A549 (cell line): Measurements from ENCODE around the gene ABCB6. TPM values are rescaled to one million over a fixed set of nuclear protein-coding genes. Genes with fewer than 3 reads are reported as not detected.

Experiments
- ATAC-seq, 2 experiments: fragments of 200-7000 bp in 1 of 2; fragments of >200 bp in 1 of 2; cut with Nextera tagmentation in 1 of 2; cut with Tn5 transposase in 1 of 2; 3 replicates each; pipeline versions ENCODE4 v1.8.0 to v1.9.1; 2018 to 2020; ENCODE audit warnings: mild to moderate bottlenecking in 1 of 2, moderate library complexity in 1 of 2
- CTCF ChIA-PET: fragments of 300-600 bp; sonication (Branson Sonifier 250); formaldehyde crosslinking; extraction: SDS; loops from one replicate; lab custom pipeline; 2021; ENCODE audit warnings: antibody characterized with exemption, inconsistent platforms; lab: Yijun Ruan, JAX
- POLR2A ChIA-PET: fragments of 350-600 bp; formaldehyde crosslinking; extraction: SDS; loops from one replicate; lab custom pipeline; 2021; ENCODE audit warnings: antibody characterized with exemption, inconsistent platforms; lab: Yijun Ruan, JAX
- DNase-seq, 2 experiments: peaks; one replicate each; pipeline versions ENCODE4 v3.0.0 to v3.0.0-alpha.2; 2011 to 2016; ENCODE audit warnings: low read depth in 1 of 2, low spot score in 1 of 2
- FAIRE-seq: peaks from 2 replicates; lab custom pipeline; 2011; peaks lifted over from hg19 to GRCh38; lab: Jason Lieb, UNC
- H3K27ac ChIP-seq, 2 experiments: fragments of >200 bp; sonication (Bioruptor Twin); formaldehyde crosslinking; 3 replicates each; pipeline ENCODE4 v1.5.1; 2016 to 2017
- H3K4me1 ChIP-seq: fragments of >200 bp; sonication (Bioruptor Twin); formaldehyde crosslinking; 3 replicates; pipeline ENCODE4 v1.6.1; 2016
- H3K4me2 ChIP-seq: fragments of >200 bp; sonication (Bioruptor Twin); formaldehyde crosslinking; 3 replicates; pipeline ENCODE4 v1.6.1; 2016
- H3K4me3 ChIP-seq: fragments of >200 bp; sonication (Bioruptor Twin); formaldehyde crosslinking; 3 replicates; pipeline ENCODE4 v1.5.1; 2016
- H3K9me3 ChIP-seq: fragments of >200 bp; sonication (Bioruptor Twin); formaldehyde crosslinking; 3 replicates; pipeline ENCODE4 v1.6.1; 2016
- ATOH8 ChIP-seq: fragments of 250-450 bp; sonication (Bioruptor Pico); IDR thresholded peaks from 2 replicates; pipeline ENCODE4 v1.5.0; 2020; ENCODE audit warnings: low read depth, mild to moderate bottlenecking, moderate library complexity
- BHLHE40 ChIP-seq: IDR thresholded peaks from 2 replicates; pipeline ENCODE4 v1.6.1; 2012; ENCODE audit warnings: low read depth, low read length, inconsistent platforms
- CEBPB ChIP-seq, 2 experiments: fragments of >200 bp in 1 of 2; sonication (Bioruptor Twin) in 1 of 2; formaldehyde crosslinking in 1 of 2; IDR thresholded peaks; 2 replicates each; pipeline ENCODE4 v1.6.1; 2012 to 2016
- CHD4 ChIP-seq: fragments of 200-600 bp; sonication (generic); IDR thresholded peaks from 2 replicates; pipeline ENCODE4 v1.6.1; 2016; ENCODE audit warnings: antibody characterized with exemption, mild to moderate bottlenecking, borderline replicate concordance
- CTCF ChIP-seq: fragments of >200 bp; sonication (Bioruptor Twin); formaldehyde crosslinking; IDR thresholded peaks from 3 replicates; pipeline ENCODE4 v1.5.1; 2016
- E2F6 ChIP-seq: IDR thresholded peaks from 2 replicates; pipeline ENCODE4 v1.6.1; 2012; ENCODE audit warnings: low read depth, borderline replicate concordance
- EHF ChIP-seq: fragments of 250-450 bp; sonication (Bioruptor Pico); IDR thresholded peaks from 2 replicates; pipeline ENCODE4 v1.5.0; 2020; ENCODE audit warnings: mild to moderate bottlenecking
- ESRRA ChIP-seq: fragments of 150-350 bp; IDR thresholded peaks from 2 replicates; pipeline ENCODE4 v1.6.1; 2014; ENCODE audit warnings: mild to moderate bottlenecking, low read length, borderline replicate concordance
- FOSB ChIP-seq: fragments of 250-450 bp; sonication (Bioruptor Pico); IDR thresholded peaks from 2 replicates; pipeline ENCODE4 v1.5.0; 2020; ENCODE audit warnings: mild to moderate bottlenecking, moderate library complexity
- FOSL2 ChIP-seq, 2 experiments: fragments of 450-650 bp in 1 of 2; fragments of >200 bp in 1 of 2; sonication (Bioruptor Twin) in 1 of 2; formaldehyde crosslinking; IDR thresholded peaks; 2 replicates each; pipeline versions ENCODE4 v1.5.0 to v1.6.1; 2016 to 2020; ENCODE audit warnings: mild to moderate bottlenecking in 1 of 2, moderate library complexity in 1 of 2
- FOXS1 ChIP-seq: fragments of 250-450 bp; sonication (Bioruptor Pico); IDR thresholded peaks from 2 replicates; pipeline ENCODE4 v1.5.0; 2020; ENCODE audit warnings: mild to moderate bottlenecking, moderate library complexity
- HDAC2 ChIP-seq: fragments of 200-600 bp; sonication (generic); IDR thresholded peaks from 2 replicates; pipeline ENCODE4 v1.6.1; 2016
- HES2 ChIP-seq: fragments of >200 bp; sonication (Bioruptor Twin); formaldehyde crosslinking; IDR thresholded peaks from 2 replicates; pipeline ENCODE4 v1.6.1; 2016
- HMGXB4 ChIP-seq: fragments of 250-450 bp; sonication (Bioruptor Pico); IDR thresholded peaks from 2 replicates; pipeline ENCODE4 v1.5.0; 2021; ENCODE audit warnings: mild to moderate bottlenecking, moderate library complexity, borderline replicate concordance
- HOXA7 ChIP-seq: fragments of 250-450 bp; sonication (Bioruptor Pico); IDR thresholded peaks from 2 replicates; pipeline ENCODE4 v1.5.0; 2020; ENCODE audit warnings: mild to moderate bottlenecking, moderate library complexity
- JUNB ChIP-seq: fragments of >200 bp; sonication (Bioruptor Twin); formaldehyde crosslinking; IDR thresholded peaks from 2 replicates; pipeline ENCODE4 v1.6.1; 2016
- KDM5A ChIP-seq: fragments of 200-600 bp; sonication (generic); IDR thresholded peaks from 2 replicates; pipeline ENCODE4 v1.6.1; 2016; ENCODE audit warnings: antibody characterized with exemption, mild to moderate bottlenecking
- MAZ ChIP-seq: fragments of 150-350 bp; IDR thresholded peaks from 2 replicates; pipeline ENCODE4 v1.6.1; 2014; ENCODE audit warnings: antibody characterized with exemption, low read depth, low read length, borderline replicate concordance
- NFE2L2 ChIP-seq: fragments of 150-350 bp; conservative IDR thresholded peaks from 2 replicates; pipeline ENCODE4 v1.6.1; 2014; ENCODE audit warnings: low read length
- NPAS2 ChIP-seq: fragments of 250-450 bp; sonication (Bioruptor Pico); IDR thresholded peaks from 2 replicates; pipeline ENCODE4 v1.8.0; 2022; ENCODE audit warnings: mild to moderate bottlenecking, moderate library complexity, borderline replicate concordance
- NR3C1 ChIP-seq: fragments of >200 bp; sonication (Bioruptor Twin); formaldehyde crosslinking; IDR thresholded peaks from 3 replicates; pipeline ENCODE4 v1.6.1; 2017
- POLR2AphosphoS2 ChIP-seq: conservative IDR thresholded peaks from 2 replicates; pipeline ENCODE4 v1.6.1; 2012; ENCODE audit warnings: low read length, improper control_type of control experiment, inconsistent platforms
- RAD21 ChIP-seq, 2 experiments: fragments of >200 bp in 1 of 2; sonication (Bioruptor Twin) in 1 of 2; formaldehyde crosslinking in 1 of 2; IDR thresholded peaks in 1 of 2; conservative IDR thresholded peaks in 1 of 2; 2 replicates in 1 of 2; 3 replicates in 1 of 2; pipeline ENCODE4 v1.6.1; 2012 to 2018; ENCODE audit warnings: inconsistent platforms in 1 of 2
- RCOR1 ChIP-seq: fragments of 150-350 bp; IDR thresholded peaks from 2 replicates; pipeline ENCODE4 v1.6.1; 2014; ENCODE audit warnings: antibody characterized with exemption, low read length, low read depth
- TP53 ChIP-seq: fragments of 250-450 bp; sonication (Bioruptor Pico); IDR thresholded peaks from 2 replicates; pipeline ENCODE4 v1.5.0; 2021; ENCODE audit warnings: mild to moderate bottlenecking, moderate library complexity
- USF2 ChIP-seq: fragments of 450-650 bp; IDR thresholded peaks from 2 replicates; pipeline ENCODE4 v1.6.1; 2014; ENCODE audit warnings: antibody characterized with exemption
- ZFP36 ChIP-seq: fragments of 450-650 bp; IDR thresholded peaks from 2 replicates; pipeline ENCODE4 v1.6.1; 2014; ENCODE audit warnings: borderline replicate concordance; ENCODE audit not compliant: partially characterized antibody
- ZNF302 ChIP-seq: fragments of 250-450 bp; sonication (Bioruptor Pico); IDR thresholded peaks from 2 replicates; pipeline ENCODE4 v1.9.0; 2021; ENCODE audit warnings: inconsistent platforms, mild to moderate bottlenecking, moderate library complexity
- WGBS: methylation state at CpG from one replicate; pipeline ENCODE4 v1.1.6; 2017; ENCODE audit errors: missing lambda C conversion rate; 5-methylcytosine and 5-hydroxymethylcytosine counted together
- polyA plus RNA-seq, 4 experiments: library from polyadenylated mRNA; depleted of rRNA in 3 of 4; stranded (reverse); fragments of >200 nt; fragmentation: RNase III in 1 of 4; extraction: RNeasy Plus Mini Kit Qiagen cat#74134 plus additional on column Dnase treatment in 1 of 4; gene quantifications; 2 replicates in 3 of 4; 3 replicates in 1 of 4; pipeline ENCODE4 v1.2.3, GENCODE V29; 2011 to 2017

Gene ABCB6
- polyA plus RNA-seq, 2 of the 4 experiments (the other 2 are of a cell fraction) = 51.3 to 62.5 TPM

GRCh38 chr2:219168526-219168925 is 50.2 kb downstream of the ABCB6 start (continued):
- TF ChIP-seq NFE2L2 (no peak), HDAC2 (no peak), BHLHE40 (no peak), TP53 (CRISPR knock-in tag) (no peak), FOSL2 (IDR thresholded peaks at IDR 0.05) (no peak), FOSL2 (CRISPR knock-in tag; IDR thresholded peaks at IDR 0.05) (no peak), POLR2AphosphoS2 (no peak), CHD4 (no peak)
- TF ChIP-seq, all 56 proteins: peak for 0

GRCh38 chr2:219167997-219168396 is 50.8 kb downstream of the ABCB6 start:
- H3K27ac ChIP-seq = no peak overlapping the region
- ATAC-seq (no peak), DNase-seq (no peak), FAIRE-seq (no peak)
- CTCF ChIA-PET = interaction anchor here (1.3 to 10.6 kb wide), 2 partner anchors 109 to 129 kb away, joined by 5 to 177 read pairs; no protein-coding TSS in a partner anchor
- POLR2A ChIA-PET = no interaction called here
- no peak for TF ChIP-seq ZNF302 (CRISPR knock-in tag)
- no peak for TF ChIP-seq CHD4
- TF ChIP-seq MAZ = no peak
- no peak overlapping the region for H3K4me3 ChIP-seq
- no peaks in the 10 kb centered on the region for H3K4me1 ChIP-seq
- no peaks in the 10 kb centered on the region for H3K9me3 ChIP-seq
- no peak overlapping the region for H3K4me2 ChIP-seq
- 76% methylated on average over 5 of the region's 5 CpGs for WGBS

- DNase-seq = no peak
- CTCF ChIA-PET = interaction anchor here (1.0 to 3.9 kb wide), 9 partner anchors 9 to 185 kb away, joined by 3 to 22 read pairs (median 4); partner anchors contain the start of genes CNPPD1 and DNAJB2
- 53% methylated on average over 9 of the region's 10 CpGs for WGBS
- FAIRE-seq = no peak
- Histone ChIP-seq H3K4me1 (peaks cover 6% of the 10 kb centered on the region), H3K9me3 (no peaks in the 10 kb centered on the region)
- no peak for TF ChIP-seq NPAS2
- no peak for TF ChIP-seq HOXA7 (CRISPR knock-in tag)
- TF ChIP-seq FOXS1 (CRISPR knock-in tag) = no peak
- no peak for TF ChIP-seq HMGXB4
- TF ChIP-seq CEBPB (IDR thresholded peaks at IDR 0.05) = no peak
- no peak for TF ChIP-seq KDM5A
- no peak for TF ChIP-seq ESRRA
- no peak for TF ChIP-seq EHF (CRISPR knock-in tag)
- TF ChIP-seq ATOH8 (CRISPR knock-in tag) = no peak
- TF ChIP-seq HES2 = no peak
- TF ChIP-seq FOSL2 (IDR thresholded peaks at IDR 0.05) = no peak
- no peak for TF ChIP-seq FOSL2 (CRISPR knock-in tag; IDR thresholded peaks at IDR 0.05)
- no peak for TF ChIP-seq RAD21 (conservative IDR thresholded peaks at IDR 0.05 in 1 of 2, IDR thresholded peaks at IDR 0.05 in 1 of 2)
- no peak for TF ChIP-seq E2F6
- no peak for TF ChIP-seq RCOR1
- TF ChIP-seq USF2 = no peak
- no peak for TF ChIP-seq NR3C1
- TF ChIP-seq JUNB = no peak
- TF ChIP-seq CTCF = no peak
- TF ChIP-seq ZFP36 = no peak
- TF ChIP-seq FOSB (CRISPR knock-in tag) = no peak
- TF ChIP-seq, all 56 proteins: peak for 0
- no peak overlapping the region for H3K27ac ChIP-seq
- no peak overlapping the region for H3K4me3 ChIP-seq
- no peak for ATAC-seq
- POLR2A ChIA-PET = no interaction called here
- H3K4me2 ChIP-seq = no peak overlapping the region
Observed at GRCh38 chr2:219165058-219165911, 53.5 kb downstream of the ABCB6 start.
